GM19238 (cell line): Measurements from ENCODE around the gene LMAN2L.

Experiments used
- DNase-seq: peaks from one replicate; pipeline ENCODE4 v3.0.0; 2011; ENCODE audit warnings: low spot score; ENCODE audit not compliant: insufficient read length

The LMAN2L gene

DNA sequence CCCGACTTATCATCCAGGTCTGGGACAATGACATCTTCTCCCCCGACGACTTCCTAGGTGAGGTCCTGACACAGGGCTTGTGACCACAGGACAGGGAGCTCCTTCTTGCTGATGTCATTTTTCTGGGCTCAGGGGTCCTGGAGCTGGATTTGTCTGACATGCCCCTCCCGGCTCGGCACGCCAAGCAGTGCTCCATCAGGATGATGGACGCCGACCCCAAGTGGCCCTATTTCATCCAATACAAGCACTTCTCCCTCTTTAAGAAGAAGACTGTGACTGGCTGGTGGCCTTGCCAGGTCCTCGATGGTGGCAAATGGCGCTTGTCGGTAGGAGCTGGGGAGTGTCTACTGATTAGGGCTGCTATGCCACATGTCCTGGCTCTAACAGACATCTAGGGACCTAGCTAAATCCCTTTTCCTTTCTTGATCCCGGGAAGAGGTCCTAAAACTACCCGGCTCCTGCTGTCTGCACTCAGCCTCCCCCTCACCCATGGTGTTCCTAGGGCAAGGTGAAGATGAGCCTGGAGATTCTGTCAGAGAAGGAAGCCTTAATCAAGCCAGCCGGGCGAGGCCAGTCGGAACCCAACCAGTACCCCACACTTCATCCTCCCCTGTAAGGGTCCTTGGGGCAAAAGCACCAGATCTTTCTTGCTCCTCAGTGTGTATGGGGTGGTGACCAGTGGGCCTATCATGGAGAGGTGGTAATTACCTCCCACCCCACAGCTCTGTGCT lies 36.7 kb downstream of the LMAN2L start:
- DNase-seq, result no peak

DNA sequence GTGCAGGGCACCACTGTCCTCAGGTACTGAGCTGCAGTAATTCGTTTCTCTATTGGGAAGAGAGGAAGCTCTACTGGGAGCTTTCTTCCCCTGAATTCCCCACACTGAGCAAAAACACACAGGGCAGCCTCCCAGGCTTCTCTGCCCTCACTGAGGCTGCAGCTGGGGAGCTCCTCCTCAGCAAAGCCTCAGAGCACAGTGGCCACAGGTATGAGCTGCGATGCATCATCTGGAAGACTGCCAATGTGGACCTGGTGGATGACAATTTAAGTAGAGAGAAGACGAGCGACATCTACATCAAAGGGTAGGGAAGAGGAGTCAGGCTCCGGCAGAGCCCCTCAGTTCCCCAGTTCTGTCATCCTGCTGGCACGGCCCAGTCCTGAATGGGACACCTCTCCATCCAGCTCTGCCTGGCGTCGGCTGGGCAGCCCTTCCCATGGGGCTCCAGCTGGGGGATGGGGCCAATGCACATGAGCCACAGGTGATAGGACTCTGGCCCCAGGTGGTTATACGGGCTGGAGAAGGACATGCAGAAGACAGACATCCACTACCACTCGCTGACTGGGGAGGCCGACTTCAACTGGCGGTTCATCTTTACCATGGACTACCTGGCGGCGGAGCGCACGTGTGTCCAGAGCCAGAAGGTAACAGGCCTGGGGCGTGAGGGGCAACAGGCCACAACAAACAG lies 37.6 kb downstream of the LMAN2L start:
- DNase-seq, result no peak

DNA sequence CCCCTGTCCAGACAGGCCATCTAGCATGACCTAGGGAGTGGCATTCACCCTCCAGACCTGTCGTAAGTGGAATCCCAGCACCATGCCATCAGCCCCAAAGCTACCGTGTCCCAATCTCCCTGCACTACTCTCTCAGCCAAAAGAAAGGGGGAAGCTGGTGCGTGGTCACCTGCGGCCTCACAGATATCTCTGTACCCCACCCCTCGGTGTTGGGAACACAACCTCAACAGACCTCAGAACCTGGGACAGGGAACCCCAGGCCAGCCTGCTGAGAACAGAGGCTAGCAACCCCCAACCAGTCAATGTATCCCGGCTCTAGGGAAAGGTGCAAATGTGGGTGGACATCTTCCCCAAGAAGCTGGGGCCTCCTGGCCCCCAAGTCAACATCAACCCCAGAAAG lies 38.2 kb downstream of the LMAN2L start:
- no peak for DNase-seq

DNA sequence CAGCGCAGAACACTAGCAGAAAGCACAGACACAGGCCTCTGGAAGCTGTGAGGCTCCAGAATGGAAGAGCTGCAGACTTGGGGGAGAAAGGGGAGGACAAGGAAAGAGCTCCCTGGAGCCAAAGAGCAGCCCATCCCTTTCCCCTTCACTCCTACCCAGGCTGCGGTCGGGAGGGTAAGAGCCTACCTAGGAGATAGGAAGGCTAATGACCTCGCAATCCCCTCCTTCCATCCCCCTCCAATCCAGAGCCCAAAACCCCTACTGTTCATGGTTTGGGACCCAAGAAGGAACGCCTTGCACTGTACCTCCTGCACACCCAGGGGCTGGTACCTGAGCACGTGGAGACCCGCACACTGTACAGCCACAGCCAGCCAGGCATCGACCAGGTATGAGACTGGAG lies 39.8 kb downstream of the LMAN2L start:
- DNase-seq, result no peak

DNA sequence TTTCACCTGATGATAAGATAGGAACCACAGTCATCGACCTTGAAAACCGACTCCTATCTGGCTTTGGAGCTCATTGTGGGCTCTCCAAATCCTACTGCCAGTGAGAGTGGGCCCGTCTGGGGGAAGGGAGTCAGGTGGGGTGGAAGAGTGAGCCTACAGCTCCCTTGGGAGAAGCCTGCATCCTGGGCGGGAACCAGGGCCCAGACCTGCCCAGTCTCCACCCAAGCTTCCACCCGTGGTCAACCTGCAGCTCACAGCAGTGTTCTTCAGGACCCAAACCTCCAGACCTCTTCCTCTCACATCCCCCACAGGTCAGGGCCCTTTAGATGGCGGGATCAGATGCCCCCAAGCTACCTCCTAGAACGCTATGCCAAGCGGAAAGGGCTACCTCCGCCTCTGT lies 40.2 kb downstream of the LMAN2L start:
- no peak for DNase-seq

DNA sequence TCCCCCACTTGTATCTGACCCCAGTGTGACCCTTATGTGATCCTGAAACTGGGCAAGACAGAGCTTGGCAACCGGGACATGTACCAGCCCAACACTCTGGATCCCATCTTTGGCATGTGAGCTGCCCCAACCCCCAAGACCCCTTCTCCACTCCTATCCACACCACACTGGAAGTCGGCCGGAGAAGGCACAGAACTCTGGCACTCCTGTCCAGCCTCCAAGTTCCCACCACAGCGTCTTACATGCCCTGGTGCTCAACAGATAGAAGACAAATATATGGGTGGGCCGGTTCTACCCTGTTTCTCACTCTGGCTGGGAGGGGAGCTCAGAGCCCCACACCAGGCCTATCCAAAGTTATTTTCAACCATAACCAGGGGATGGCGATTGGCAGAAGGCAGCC lies 40.8 kb downstream of the LMAN2L start:
- DNase-seq, result no peak

DNA sequence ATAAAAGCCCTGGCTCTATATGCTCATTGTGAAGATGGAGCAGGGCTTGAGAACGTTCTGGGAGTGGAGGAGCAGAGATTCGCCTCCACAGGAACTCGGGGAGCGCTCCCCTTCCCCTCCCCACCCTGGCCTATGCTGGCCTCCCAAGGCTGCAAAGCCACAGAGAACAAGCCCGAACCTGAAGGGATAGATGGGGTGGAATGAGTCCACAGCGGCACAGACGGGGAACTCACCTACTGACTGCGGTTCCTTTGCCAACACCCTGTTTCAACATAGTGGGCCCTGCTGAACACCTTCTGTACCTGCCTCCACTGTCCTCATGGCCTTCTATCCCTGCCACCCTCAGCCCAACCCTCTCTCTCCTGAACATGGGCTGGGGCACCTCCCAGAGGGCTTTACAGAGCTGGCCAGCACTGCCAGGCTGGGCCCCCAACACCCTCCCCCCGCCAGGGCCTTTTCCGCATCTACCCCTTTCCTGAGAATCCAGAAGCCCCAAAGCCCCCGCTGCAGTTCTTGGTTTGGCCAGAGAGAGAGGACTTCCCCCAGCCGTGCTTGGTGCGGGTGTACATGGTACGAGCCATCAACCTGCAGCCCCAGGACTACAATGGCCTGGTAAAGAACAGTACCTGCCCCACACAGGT lies 41.5 kb downstream of the LMAN2L start:
- DNase-seq, result no peak

DNA sequence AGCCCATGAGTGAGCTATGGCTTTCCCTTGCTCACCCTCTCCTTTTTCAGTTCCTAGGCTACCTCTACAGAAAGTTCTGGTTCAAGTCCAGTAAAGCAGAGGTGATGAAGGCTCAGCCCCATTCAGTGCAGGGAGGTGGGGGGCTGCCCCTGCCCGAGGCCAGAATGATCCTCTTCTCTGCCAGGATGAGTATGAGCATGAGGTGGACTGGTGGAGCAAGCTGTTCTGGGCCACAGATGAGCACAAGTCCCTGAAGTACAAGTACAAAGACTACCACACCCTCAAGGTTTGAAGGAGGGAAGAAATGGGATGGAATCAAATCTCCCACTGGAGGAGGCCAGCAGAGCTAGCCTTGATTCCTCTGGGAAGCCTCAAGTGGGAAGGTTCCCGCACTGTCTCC lies 42.4 kb downstream of the LMAN2L start:
- DNase-seq, result no peak

DNA sequence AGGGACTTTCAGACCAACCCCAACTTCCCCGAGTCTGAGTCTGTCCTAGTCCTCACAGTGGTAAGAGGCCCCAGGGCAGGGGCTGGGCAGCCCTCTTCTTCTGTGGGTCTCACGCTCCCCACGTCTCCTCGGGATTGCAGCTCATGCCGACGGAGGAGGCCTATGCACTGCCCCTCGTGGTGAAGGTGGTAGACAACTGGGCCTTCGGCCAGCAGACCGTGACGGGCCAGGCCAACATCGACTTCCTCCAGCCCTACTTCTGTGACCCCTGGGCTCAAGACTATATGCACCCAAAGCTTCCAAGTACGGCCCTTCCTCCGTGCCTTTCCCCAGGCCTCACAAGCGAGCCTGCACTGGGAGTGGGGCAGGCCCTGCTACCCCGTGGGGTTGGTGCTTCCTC lies 44.3 kb downstream of the LMAN2L start:
- no peak for DNase-seq

DNA sequence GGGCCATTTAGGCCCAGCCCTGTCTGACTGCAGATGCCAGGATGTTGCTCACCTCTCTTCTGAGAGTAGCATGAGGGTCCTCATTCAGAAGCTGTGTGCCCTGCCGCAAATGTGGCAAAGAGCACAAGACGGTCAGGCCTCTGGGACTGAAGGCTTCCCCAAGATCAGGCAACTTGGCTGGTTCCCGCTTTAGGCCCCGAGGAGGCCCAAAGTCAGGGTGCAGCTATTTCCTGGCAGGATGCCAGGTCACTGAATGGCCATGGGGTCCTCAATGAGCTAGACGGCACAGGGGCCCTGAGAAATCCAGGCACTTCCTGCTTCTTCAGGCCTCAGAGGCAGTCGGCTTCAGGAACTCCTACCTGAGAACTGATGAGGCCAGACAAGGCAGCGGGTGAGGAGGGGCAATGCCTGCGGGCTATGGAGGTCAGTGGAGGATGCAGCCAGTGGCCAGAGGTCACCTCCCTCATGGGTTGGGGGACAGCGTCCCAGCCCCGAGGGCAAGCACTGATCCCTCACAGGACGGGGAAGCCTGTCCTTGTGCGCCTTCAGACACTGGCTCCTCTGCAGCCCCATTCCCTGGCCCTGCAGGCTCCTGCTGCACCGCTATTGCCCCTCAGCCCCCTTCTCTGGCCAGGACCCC lies 44.9 kb downstream of the LMAN2L start:
- DNase-seq, result no peak

DNA sequence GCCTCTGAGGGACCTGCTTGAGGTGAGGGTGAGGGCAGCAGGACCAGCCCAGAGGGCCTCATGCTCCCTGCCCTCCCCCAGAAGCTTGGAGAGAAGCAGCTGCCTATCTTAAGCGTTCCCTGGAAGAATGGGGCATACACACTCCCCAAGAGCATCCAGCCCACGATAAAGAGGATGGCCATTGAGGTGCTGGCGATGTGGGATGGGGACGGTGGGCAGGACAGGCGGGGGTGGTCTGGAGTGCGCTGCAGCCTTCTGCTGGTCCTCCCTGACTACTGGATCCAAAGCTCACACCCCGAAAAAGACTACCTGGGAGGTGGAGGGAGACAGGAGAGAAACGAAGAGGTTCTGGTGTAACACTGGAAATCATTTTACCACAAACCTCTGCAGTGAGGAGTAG lies 45.6 kb downstream of the LMAN2L start:
- no peak for DNase-seq

DNA sequence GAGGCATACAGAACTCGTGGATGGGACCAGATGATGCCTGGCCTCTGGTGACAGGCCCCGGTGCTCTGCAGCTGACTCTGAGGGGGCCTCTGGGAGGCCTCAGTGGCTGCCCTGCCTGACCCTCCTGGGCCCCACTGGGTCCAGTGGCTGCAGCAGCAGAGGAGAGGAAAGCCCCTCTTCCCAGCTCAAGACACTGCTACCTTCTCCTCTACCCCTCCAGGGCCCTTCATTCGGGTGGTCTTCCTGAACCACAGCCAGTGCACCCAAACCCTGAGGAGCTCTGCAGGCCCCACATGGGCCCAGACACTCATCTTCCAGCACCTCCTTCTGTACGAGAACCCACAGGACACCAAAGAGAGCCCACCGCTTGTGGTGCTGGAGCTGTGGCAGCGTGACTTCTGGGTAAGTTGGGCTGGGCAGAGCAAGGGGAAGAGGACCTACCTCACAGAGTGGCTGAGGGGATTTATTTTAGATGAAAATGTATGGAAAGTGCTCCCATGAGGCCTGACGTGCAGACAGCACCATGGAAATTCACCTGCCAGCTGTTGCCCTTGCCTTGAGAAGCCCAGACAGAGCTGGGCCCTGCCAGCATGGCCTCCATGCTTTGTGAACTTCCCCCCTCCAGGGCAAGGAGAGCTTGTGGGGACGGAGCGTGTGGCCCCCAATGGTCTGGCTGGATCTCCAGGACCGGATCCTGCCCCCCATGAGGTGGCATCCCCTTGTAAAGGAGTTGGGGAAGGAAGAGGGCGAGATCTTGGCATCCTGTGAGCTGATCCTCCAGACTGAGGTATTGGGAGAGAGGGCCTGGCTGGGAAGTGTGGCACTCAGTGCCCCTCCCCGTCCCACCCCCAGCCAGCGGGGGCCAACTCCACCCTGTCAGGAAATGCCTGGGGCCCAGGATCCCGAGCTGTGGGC lies 46.3 kb downstream of the LMAN2L start:
- no peak for DNase-seq

DNA sequence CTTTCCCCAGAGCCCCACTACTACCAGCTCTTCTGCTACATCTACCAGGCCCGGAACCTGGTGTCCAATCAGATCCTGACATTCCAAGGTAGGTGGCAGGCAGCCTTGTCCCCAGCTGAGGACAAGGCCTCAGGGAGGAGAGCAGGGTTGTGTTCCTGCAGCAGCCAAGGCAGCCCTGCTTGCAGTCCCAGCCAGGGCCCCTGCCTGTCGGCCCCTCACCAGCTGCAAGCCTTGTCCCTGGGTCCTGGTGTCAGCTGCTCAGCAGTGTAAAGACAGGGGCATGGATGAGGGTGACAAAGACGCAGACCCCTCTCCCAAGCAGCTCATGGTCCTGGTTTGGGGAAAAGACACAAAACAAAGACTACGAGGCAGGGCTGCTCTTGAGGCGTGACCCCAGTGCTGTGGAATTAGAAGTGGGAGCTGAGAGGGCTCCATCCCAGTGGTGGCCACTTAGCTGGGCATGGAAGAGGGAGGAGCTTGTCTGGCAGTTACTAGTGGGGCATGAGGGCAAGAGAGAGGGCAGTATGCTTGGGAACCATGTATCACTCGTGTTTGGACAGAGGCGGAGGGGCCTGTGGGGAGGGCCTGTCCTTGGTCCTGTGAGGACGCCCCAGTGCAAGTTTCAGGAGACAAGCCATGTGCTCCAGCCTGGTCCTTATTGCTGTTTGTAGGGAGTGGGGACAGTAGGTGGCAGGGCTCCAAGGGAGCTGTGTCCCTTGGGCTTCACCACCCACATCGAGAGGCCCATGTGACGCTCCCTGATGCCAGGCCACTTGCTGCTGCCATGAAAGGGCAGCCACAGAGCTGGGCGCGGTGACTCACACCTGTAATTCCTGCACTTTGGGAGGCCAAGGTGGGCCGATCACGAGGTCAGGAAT lies 47.5 kb downstream of the LMAN2L start:
- no peak for DNase-seq

DNA sequence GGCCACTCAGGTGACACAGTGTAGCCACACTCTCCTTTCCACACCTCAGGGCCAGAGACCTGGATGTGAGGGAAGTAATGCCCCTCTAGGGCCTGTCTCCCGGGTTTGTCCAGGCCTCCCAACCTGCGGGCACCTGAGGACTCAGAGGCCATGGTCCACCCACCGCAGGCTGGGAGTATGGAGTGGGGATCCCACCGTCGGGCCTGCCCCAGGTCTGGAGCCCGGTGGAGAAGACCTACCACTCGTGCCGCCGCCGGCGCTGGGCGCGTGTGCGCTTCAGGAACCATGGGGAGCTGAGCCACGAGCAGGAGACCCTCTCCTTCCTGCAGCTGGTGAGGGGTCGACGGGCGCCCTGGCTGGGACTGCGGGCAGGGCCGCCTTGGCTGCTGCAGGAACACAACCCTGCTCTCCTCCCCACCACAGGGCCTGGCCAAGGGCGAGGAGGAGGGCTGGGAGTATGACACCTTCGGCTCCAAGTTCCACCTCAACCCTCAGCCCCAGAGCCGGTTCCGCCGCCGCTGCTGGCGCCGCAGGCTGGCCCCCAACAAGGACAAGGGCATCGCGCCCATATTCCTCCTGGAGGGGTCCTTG lies 48.7 kb downstream of the LMAN2L start:
- DNase-seq, result no peak

DNA sequence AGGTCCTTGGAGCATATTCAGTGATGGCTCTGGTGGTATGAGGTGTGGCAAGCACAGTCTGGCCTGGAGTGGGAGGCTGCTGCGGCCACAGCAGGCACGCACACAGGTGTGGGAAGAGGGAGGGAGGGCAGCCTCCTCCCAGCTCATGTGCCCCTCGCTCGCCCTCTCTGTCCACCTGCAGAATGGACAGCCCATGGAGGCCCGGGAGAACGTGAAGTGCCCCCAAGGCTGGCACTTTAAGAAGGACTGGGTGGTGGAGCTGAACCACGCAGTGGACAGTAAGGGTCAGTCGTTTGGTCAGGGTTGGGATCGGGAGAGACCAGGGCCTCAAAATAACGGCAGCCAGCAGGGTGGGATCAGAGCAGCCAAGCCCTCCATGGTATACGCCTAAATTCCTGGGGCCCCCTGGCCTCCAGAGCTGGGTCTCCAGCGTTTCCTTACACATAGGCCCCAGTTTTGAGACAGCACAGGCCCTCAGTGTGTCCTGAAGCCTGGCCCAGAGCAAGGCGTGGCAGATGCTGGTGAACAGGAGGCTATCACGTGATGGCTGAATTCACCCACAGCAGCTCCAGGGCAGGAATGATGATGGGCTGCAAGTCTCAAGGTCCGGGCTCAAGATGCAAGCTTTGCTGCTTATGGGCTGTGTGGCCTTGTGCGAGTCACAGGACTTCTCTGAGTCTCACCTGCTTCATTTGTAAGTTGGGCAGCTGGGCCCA lies 49.4 kb downstream of the LMAN2L start:
- no peak for DNase-seq

DNA sequence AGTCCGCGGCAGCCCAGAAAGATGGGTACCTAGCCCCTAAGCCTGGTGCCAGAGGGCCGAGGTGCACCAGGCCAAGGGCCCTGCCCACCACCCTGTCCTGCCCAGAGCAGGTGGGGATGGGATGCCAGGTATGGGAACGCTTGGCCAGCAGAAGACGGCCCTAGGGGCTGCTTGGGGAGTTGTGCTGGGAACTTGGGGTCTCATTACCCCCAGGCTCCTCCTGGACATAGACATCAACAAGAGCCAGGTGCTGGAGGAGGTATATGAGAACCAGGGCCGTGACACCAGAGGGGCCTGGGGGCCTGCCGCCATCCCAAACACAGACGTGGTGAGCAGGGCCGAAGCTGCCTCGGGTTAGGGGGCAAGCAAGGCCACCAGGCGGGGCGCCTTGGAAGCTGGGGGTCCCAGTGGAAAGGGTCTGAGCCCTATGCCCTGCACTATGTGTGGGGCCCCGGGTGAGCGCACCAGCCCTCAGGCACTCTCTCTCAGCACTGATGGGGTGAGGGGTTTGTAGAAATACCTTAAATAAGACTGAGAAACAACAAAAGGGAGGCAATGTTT lies 50.4 kb downstream of the LMAN2L start:
- no peak for DNase-seq

DNA sequence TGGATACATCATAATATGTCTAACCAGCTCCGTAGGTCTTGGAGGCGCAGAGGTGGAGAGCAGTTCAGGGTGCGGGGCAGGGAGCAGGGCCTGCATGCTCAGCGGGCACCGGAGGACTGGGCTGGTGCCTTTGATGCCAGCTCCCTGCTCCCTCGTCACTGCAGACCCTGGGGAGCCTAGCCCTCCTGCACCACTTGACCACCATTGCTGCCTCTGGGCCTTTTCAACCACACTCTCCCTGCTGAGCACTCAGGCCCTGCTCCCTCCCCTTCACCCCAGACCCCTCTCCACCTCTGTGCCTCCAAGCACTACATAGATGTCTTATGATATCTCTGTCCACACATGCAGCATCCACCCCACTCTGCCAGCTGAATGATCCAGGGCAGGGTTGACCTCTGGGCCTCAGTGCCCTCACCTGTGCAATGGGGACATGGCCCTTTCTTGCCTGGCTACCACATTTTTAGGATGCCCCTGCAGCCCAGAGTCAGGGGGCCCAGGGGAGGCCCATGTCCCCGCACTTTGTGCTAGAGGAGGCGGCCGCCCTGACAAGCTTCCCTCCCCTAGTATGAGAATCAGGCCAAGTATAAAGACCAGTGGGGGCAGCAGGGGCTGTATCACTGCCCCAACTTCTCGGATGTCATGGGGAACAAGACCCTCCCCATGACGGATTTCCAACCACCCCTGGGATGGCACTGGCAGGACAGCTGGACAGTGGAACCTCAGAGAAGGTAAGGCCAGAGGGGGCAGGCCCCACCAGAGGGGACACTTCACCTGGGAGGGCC lies 51.0 kb downstream of the LMAN2L start:
- no peak for DNase-seq
